K562 (cell line): ENCODE measurements around the gene HSF5. TPM values are rescaled to one million over a fixed set of nuclear protein-coding genes. Genes with fewer than 3 reads are reported as not detected.

Experiments
- BMI1 ChIP-seq: fragments of 150-350 bp; IDR thresholded peaks from 2 replicates; pipeline ENCODE4 v1.6.1; 2014; ENCODE audit warnings: low read length
- CBFA2T2 ChIP-seq: fragments of 450-650 bp; conservative IDR thresholded peaks from 2 replicates; pipeline ENCODE4 v1.6.1; 2017; ENCODE audit warnings: mild to moderate bottlenecking
- CBX5 ChIP-seq: IDR thresholded peaks from 2 replicates; pipeline ENCODE4 v1.6.1; 2014; ENCODE audit warnings: low read depth, borderline replicate concordance
- CREB1 ChIP-seq, 2 experiments: sonication (generic) in 1 of 2; formaldehyde crosslinking in 1 of 2; IDR thresholded peaks; 2 replicates each; pipeline versions ENCODE4 v1.6.1 to v1.8.0; 2012 to 2022; ENCODE audit warnings: inconsistent platforms in 1 of 2, mild to moderate bottlenecking in 1 of 2, missing genetic modification reagents in 1 of 2, moderate library complexity in 1 of 2
- GATA2 ChIP-seq: sonication (generic); formaldehyde crosslinking; IDR thresholded peaks from 2 replicates; pipeline ENCODE4 v1.4.0; 2020; ENCODE audit warnings: mild to moderate bottlenecking, missing genetic modification reagents
- HMGN3 ChIP-seq: IDR thresholded peaks from 2 replicates; pipeline ENCODE4 v1.6.1; 2011; ENCODE audit warnings: borderline replicate concordance, low read depth, mild to moderate bottlenecking, mixed read lengths, low read length; ENCODE audit not compliant: insufficient read length; ENCODE audit errors: extremely low read depth
- ILK ChIP-seq: fragments of 450-650 bp; IDR thresholded peaks from 2 replicates; pipeline ENCODE4 v1.6.1; 2016; ENCODE audit warnings: missing genetic modification characterization, low read depth, mild to moderate bottlenecking, missing compliant biosample characterization, moderate library complexity, borderline replicate concordance
- KDM1A ChIP-seq, 2 experiments: fragments of 450-650 bp; IDR thresholded peaks; 2 replicates each; pipeline ENCODE4 v1.6.1; 2016; ENCODE audit warnings: mild to moderate bottlenecking in 2 of 2
- MCM5 ChIP-seq: fragments of 450-650 bp; IDR thresholded peaks from 2 replicates; pipeline ENCODE4 v1.6.1; 2016; ENCODE audit warnings: low read depth
- NONO ChIP-seq, 2 experiments: fragments of 200-400 bp in 1 of 2; fragments of 450-650 bp in 1 of 2; formaldehyde crosslinking in 1 of 2; IDR thresholded peaks; 2 replicates each; pipeline ENCODE4 v1.6.1; 2017; ENCODE audit warnings: low read depth in 2 of 2, mild to moderate bottlenecking in 2 of 2, moderate library complexity in 2 of 2, low read length in 1 of 2
- PTRF ChIP-seq: fragments of 450-650 bp; IDR thresholded peaks from 2 replicates; pipeline ENCODE4 v1.6.1; 2016; ENCODE audit warnings: mild to moderate bottlenecking, missing genetic modification characterization, missing compliant biosample characterization
- SMARCA5 ChIP-seq: fragments of 450-650 bp; IDR thresholded peaks from 2 replicates; pipeline ENCODE4 v1.6.1; 2016
- SP1 ChIP-seq: sonication (generic); formaldehyde crosslinking; IDR thresholded peaks from 2 replicates; pipeline ENCODE4 v1.8.1; 2022; ENCODE audit warnings: mild to moderate bottlenecking, missing genetic modification reagents
- SRSF7 ChIP-seq: fragments of 200-400 bp; formaldehyde crosslinking; optimal IDR thresholded peaks from 2 replicates; pipeline ENCODE3; 2017; ENCODE audit warnings: mild to moderate bottlenecking, low read depth, low read length
- ZNF140 ChIP-seq: fragments of 250-450 bp; sonication (Bioruptor Pico); IDR thresholded peaks from 2 replicates; pipeline ENCODE4 v1.8.0; 2021; ENCODE audit warnings: moderate library complexity, mild to moderate bottlenecking, inconsistent platforms
- ZNF354B ChIP-seq: fragments of 250-450 bp; sonication (Bioruptor Pico); IDR thresholded peaks from 2 replicates; pipeline ENCODE4 v1.4.0; 2020
- polyA plus RNA-seq, 8 experiments: library from polyadenylated mRNA; depleted of rRNA in 4 of 8; stranded (reverse) in 5 of 8; unstranded in 3 of 8; fragments of >200 nt; fragmentation: Nextera tagmentation in 2 of 8; fragmentation: Illumina TruSeq in 1 of 8; extraction: Ambion mirVana in 2 of 8; extraction: Trizol in 1 of 8; gene quantifications; 2 replicates each; pipeline versions ENCODE4 v1.2.1 to v1.2.3, GENCODE V29; 2011 to 2014; ENCODE audit warnings: inconsistent platforms in 1 of 8, missing spikeins in 1 of 8
- total RNA-seq, 7 experiments: library from RNA; depleted of rRNA in 6 of 7; stranded (reverse); fragments of >200 nt in 6 of 7; fragmentation: Illumina TruSeq in 2 of 7; extraction: Trizol in 2 of 7; gene quantifications; 2 replicates each; pipeline versions ENCODE4 v1.2.1 to v1.2.3, GENCODE V29; 2011 to 2021; ENCODE audit warnings: low replicate concordance in 1 of 7
- TF ChIP-seq, protein P1 (sequence below), 2 experiments: fragments of 450-650 bp; IDR thresholded peaks; 2 replicates each; pipeline ENCODE4 v1.6.1; 2016; ENCODE audit warnings: mild to moderate bottlenecking in 2 of 2, borderline replicate concordance in 1 of 2, low read depth in 1 of 2, moderate library complexity in 1 of 2
- TF ChIP-seq, protein P2 (sequence below): IDR thresholded peaks from 2 replicates; pipeline ENCODE4 v1.6.1; 2011; ENCODE audit warnings: borderline replicate concordance, low read depth, mild to moderate bottlenecking, moderate library complexity, low read length; ENCODE audit not compliant: insufficient read depth, poor library complexity, severe bottlenecking

HSF5 gene
- total and polyA plus RNA-seq, 9 of the 15 experiments (the other 6 are each of a cell fraction or from before 2014, with no cell fraction given): 0.04 TPM; not detected in 8

DNA sequence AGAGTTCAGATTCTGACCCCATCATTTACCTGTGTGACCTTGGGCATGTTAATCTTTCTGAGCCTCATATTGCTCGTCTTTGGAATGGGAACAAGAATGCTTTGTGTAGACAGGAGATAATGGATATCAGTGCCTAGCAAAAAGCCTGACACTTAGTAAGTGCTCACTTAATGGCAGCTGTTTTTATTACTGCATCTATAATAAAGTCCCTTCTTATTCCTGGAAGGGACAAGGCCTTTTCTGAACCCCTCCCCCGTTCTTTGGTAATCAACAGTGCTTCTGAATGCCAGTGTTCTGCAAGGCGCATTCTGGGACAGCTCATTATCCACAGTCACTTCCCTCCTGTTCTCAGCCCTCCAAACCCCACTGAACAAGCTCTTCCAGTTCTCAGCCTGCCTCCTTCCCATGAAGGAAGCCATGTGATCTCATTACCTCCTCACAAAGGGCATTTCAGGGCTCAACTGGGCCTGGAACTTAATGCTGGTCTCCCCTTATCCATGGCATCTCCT is 111.1 kb downstream of the HSF5 start (continued):
- TF ChIP-seq, protein P1, sequence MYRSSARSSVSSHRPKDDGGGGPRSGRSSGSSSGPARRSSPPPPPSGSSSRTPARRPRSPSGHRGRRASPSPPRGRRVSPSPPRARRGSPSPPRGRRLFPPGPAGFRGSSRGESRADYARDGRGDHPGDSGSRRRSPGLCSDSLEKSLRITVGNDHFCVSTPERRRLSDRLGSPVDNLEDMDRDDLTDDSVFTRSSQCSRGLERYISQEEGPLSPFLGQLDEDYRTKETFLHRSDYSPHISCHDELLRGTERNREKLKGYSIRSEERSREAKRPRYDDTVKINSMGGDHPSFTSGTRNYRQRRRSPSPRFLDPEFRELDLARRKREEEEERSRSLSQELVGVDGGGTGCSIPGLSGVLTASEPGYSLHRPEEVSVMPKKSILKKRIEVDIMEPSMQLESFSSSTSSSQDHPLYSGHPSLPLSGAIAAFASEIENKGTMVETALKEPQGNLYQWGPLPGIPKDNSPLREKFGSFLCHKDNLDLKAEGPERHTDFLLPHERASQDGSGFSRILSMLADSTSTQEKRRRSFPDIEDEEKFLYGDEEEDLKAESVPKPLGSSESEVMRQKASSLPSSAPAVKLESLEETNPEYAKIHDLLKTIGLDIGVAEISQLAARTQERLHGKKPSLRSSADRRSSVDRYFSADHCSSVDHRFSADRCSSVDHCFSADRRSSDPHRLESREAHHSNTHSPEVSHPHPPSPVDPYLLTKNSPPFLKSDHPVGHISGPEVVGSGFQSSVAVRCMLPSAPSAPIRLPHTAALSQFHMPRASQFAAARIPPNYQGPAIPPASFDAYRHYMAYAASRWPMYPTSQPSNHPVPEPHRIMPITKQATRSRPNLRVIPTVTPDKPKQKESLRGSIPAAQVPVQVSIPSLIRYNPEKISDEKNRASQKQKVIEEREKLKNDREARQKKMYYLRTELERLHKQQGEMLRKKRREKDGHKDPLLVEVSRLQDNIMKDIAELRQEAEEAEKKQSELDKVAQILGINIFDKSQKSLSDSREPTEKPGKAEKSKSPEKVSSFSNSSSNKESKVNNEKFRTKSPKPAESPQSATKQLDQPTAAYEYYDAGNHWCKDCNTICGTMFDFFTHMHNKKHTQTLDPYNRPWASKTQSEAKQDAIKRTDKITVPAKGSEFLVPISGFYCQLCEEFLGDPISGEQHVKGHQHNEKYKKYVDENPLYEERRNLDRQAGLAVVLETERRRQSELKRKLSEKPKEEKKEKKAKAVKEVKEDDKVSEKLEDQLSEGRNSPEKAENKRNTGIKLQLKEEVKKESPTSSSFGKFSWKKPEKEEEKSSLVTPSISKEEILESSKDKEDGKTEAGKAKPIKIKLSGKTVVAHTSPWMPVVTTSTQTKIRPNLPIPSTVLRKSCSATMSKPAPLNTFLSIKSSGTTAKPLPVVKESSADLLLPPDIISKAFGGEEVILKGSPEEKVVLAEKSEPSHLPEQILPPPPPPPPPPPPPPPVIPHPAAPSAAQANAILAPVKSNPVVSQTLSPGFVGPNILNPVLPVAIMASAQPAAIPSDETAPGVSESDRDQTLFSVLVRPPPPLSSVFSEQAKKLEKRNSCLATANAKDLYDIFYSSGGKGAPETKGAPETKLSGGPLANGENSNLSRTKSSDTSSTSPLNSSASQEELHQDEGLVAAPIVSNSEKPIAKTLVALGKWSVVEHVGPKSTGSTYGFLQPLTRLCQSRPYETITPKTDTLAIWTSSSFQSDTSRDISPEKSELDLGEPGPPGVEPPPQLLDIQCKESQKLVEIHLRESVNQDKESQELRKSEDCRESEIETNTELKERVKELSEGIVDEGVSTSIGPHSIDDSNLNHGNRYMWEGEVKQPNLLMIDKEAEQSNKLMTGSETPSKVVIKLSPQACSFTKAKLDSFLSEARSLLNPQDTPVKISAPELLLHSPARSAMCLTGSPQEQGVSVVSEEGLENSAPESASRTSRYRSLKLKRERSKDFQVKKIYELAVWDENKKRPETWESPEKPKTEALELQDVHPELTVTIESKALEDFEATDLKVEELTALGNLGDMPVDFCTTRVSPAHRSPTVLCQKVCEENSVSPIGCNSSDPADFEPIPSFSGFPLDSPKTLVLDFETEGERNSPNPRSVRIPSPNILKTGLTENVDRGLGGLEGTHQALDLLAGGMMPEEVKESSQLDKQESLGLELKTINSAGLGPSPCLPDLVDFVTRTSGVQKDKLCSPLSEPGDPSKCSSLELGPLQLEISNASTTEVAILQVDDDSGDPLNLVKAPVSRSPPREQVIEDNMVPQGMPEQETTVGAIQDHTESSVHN (IDR thresholded peaks at IDR 0.05; ENCODE audit: borderline replicate concordance in 1 of 2, low read depth in 1 of 2): no peak
- TF ChIP-seq CREB1 (IDR thresholded peaks at IDR 0.05) (no peak), CREB1 (CRISPR knock-in tag; IDR thresholded peaks at IDR 0.05) (no peak), HMGN3 (no peak), ZNF354B (CRISPR knock-in tag) (no peak), GATA2 (CRISPR knock-in tag) (no peak), PTRF (tag) (no peak), KDM1A (IDR thresholded peaks at IDR 0.05) (peak in 1 of 2 experiments; percentile 57; a peak in 1 of 4 replicates), ZNF140 (CRISPR knock-in tag) (no peak), MCM5 (no peak), SMARCA5 (no peak), ILK (tag) (no peak), NONO (IDR thresholded peaks at IDR 0.05; ENCODE audit: low read depth in 2 of 2, low read length in 1 of 2) (no peak), CBX5 (no peak), BMI1 (no peak), CBFA2T2 (peak; percentile 29; the same call in 1 of the 2 replicates), SRSF7 (no peak), SP1 (CRISPR knock-in tag) (no peak)
- TF ChIP-seq, protein P2, sequence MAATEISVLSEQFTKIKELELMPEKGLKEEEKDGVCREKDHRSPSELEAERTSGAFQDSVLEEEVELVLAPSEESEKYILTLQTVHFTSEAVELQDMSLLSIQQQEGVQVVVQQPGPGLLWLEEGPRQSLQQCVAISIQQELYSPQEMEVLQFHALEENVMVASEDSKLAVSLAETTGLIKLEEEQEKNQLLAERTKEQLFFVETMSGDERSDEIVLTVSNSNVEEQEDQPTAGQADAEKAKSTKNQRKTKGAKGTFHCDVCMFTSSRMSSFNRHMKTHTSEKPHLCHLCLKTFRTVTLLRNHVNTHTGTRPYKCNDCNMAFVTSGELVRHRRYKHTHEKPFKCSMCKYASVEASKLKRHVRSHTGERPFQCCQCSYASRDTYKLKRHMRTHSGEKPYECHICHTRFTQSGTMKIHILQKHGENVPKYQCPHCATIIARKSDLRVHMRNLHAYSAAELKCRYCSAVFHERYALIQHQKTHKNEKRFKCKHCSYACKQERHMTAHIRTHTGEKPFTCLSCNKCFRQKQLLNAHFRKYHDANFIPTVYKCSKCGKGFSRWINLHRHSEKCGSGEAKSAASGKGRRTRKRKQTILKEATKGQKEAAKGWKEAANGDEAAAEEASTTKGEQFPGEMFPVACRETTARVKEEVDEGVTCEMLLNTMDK: no peak
